MCF 10A (cell line): ENCODE measurements around the gene EIF2AK2. TPM values are rescaled to one million over a fixed set of nuclear protein-coding genes. Genes with fewer than 3 reads are reported as not detected.

ENCODE experiments used
- BruUV-seq: library from RNA; stranded (reverse); fragments of 400-500 nt; replicated peaks from 2 replicates; lab custom pipeline; 2021; lab: Mats Ljungman, UMichigan
- CTCF ChIA-PET: fragments of 300-600 bp; sonication (Branson Sonifier 250); formaldehyde crosslinking; extraction: SDS; loops from one replicate; lab custom pipeline; 2021; ENCODE audit warnings: antibody characterized with exemption, inconsistent platforms; lab: Yijun Ruan, JAX
- POLR2A ChIA-PET: fragments of 300-600, 350-650 bp; sonication (Branson Sonifier 250); formaldehyde crosslinking; extraction: SDS; loops from one replicate; lab custom pipeline; 2020; ENCODE audit warnings: antibody characterized with exemption, inconsistent platforms; lab: Yijun Ruan, JAX
- DNase-seq: peaks from one replicate; pipeline ENCODE4 v3.0.0-alpha.2; 2018; ENCODE audit not compliant: unreplicated experiment
- H3K27ac Mint-ChIP-seq: one replicate; pipeline ENCODE4 v1.8.0; 2022; ENCODE audit warnings: mild to moderate bottlenecking, low read depth, mixed read lengths; ENCODE audit not compliant: unreplicated experiment
- H3K27me3 Mint-ChIP-seq: one replicate; pipeline ENCODE4 v1.8.0; 2022; ENCODE audit warnings: mixed read lengths; ENCODE audit not compliant: insufficient read depth, unreplicated experiment
- H3K36me3 Mint-ChIP-seq: one replicate; pipeline ENCODE4 v1.8.0; 2022; ENCODE audit warnings: mild to moderate bottlenecking, moderate library complexity, mixed read lengths; ENCODE audit not compliant: insufficient read depth, unreplicated experiment
- H3K4me1 Mint-ChIP-seq: one replicate; pipeline ENCODE4 v1.8.0; 2022; ENCODE audit warnings: mixed read lengths; ENCODE audit not compliant: insufficient read depth, unreplicated experiment
- H3K4me3 Mint-ChIP-seq: one replicate; pipeline ENCODE4 v1.8.0; 2022; ENCODE audit warnings: mild to moderate bottlenecking, moderate library complexity, mixed read lengths; ENCODE audit not compliant: unreplicated experiment
- H3K9me3 Mint-ChIP-seq: one replicate; pipeline ENCODE4 v1.8.0; 2022; ENCODE audit warnings: mixed read lengths; ENCODE audit not compliant: unreplicated experiment
- intact Hi-C: fragments of 100-400 bp; cut with micrococcal nuclease; formaldehyde crosslinking; loops from 2 replicates; pipeline ENCODE4 v1.14.1; 2022
- total RNA-seq: library from RNA; stranded (reverse); gene quantifications from 2 replicates; pipeline ENCODE4 v1.2.3, GENCODE V29; 2022
- TF ChIP-seq, protein P1 (sequence below): fragments of 200-600 bp; IDR thresholded peaks from one replicate; pipeline ENCODE4 v1.8.0; 2022; ENCODE audit warnings: antibody characterized with exemption, mild to moderate bottlenecking; ENCODE audit not compliant: unreplicated experiment

Gene EIF2AK2
- total RNA-seq, 1 experiment from 2014 or later = 29.6 TPM

DNA sequence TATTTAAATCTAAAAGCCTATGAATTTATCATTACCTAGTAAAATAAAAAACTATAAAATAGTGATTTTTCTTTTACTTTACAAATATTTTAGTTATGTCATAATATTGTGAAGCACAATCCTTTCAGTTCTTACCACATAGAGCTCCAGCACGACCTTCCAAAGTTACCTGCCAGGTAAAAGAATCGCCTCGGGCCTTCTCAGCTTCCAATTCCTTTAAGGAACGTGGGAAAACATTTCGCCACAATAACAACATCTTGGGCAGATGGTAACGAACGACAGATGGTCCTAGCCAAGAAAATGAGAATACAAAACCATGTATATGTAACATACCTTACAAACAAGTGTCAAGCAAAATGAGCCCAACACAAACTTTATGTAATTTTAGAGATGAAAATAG lies 96.3 kb downstream of the EIF2AK2 start:
- no peak overlapping the region for H3K27ac Mint-ChIP-seq
- no TSS peak for BruUV-seq
- no peak overlapping the region for H3K4me3 Mint-ChIP-seq
- no peaks in the 10 kb centered on the region for H3K4me1 Mint-ChIP-seq
- no peaks in the 10 kb centered on the region for H3K9me3 Mint-ChIP-seq
- TF ChIP-seq, protein P1, sequence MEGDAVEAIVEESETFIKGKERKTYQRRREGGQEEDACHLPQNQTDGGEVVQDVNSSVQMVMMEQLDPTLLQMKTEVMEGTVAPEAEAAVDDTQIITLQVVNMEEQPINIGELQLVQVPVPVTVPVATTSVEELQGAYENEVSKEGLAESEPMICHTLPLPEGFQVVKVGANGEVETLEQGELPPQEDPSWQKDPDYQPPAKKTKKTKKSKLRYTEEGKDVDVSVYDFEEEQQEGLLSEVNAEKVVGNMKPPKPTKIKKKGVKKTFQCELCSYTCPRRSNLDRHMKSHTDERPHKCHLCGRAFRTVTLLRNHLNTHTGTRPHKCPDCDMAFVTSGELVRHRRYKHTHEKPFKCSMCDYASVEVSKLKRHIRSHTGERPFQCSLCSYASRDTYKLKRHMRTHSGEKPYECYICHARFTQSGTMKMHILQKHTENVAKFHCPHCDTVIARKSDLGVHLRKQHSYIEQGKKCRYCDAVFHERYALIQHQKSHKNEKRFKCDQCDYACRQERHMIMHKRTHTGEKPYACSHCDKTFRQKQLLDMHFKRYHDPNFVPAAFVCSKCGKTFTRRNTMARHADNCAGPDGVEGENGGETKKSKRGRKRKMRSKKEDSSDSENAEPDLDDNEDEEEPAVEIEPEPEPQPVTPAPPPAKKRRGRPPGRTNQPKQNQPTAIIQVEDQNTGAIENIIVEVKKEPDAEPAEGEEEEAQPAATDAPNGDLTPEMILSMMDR = no peak
- intact Hi-C loops = no loop called here
- POLR2A ChIA-PET = no interaction called here
- DNase-seq = no peak
- H3K36me3 Mint-ChIP-seq = peaks cover 87% of the 10 kb centered on the region
- CTCF ChIA-PET = no interaction called here
- H3K27me3 Mint-ChIP-seq = no peaks in the 10 kb centered on the region

DNA sequence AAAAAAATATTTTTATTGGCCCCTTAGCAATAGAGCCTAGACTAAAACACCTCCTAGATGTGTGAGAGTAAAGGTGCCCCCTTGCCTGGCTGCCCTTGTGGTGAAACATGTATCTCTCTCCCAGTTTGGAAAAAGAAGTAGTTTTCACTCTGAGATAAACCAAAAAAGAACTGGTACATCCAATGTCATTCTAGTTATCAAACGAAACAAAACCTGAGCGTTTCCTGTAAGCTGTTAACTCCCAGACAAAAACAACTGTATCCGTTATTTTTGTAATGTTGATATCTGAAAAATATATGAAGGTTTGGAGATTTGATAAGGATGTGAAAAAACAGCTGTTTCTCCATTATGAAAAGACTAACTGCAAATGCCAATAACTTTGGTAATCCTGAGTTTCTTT lies 96.9 kb downstream of the EIF2AK2 start:
- DNase-seq = no peak
- POLR2A ChIA-PET = no interaction called here
- TF ChIP-seq, protein P1 = no peak
- no peak overlapping the region for H3K4me3 Mint-ChIP-seq
- H3K27me3 Mint-ChIP-seq = no peaks in the 10 kb centered on the region
- no peaks in the 10 kb centered on the region for H3K9me3 Mint-ChIP-seq
- H3K36me3 Mint-ChIP-seq = peaks cover 87% of the 10 kb centered on the region
- H3K27ac Mint-ChIP-seq = no peak overlapping the region
- no TSS peak for BruUV-seq
- intact Hi-C loops = no loop called here
- CTCF ChIA-PET = interaction anchor here (0.5 kb wide), 1 partner anchor 61 kb away, joined by 3 read pairs; no protein-coding TSS in a partner anchor
- no peaks in the 10 kb centered on the region for H3K4me1 Mint-ChIP-seq

GRCh38 chr2:37052600-37053332 lies 104.0 kb downstream of the EIF2AK2 start:
- TF ChIP-seq, protein P1 = no peak
- no peak overlapping the region for H3K4me3 Mint-ChIP-seq
- peaks cover 81% of the 10 kb centered on the region for H3K36me3 Mint-ChIP-seq
- BruUV-seq = no TSS peak
- H3K27me3 Mint-ChIP-seq = no peaks in the 10 kb centered on the region
- H3K27ac Mint-ChIP-seq = no peak overlapping the region
- intact Hi-C loops = no loop called here
- H3K4me1 Mint-ChIP-seq = peaks cover 5% of the 10 kb centered on the region
- POLR2A ChIA-PET = interaction anchor here (0.5 to 1.7 kb wide), 4 partner anchors 9 to 100 kb away, joined by 3 to 4 read pairs (median 4); no protein-coding TSS in a partner anchor
- CTCF ChIA-PET = interaction anchor here (0.6 to 1.1 kb wide), 2 partner anchors 33 to 242 kb away, joined by 3 to 4 read pairs; no protein-coding TSS in a partner anchor
- no peaks in the 10 kb centered on the region for H3K9me3 Mint-ChIP-seq
- peak; percentile 21 for DNase-seq

Other genes starting within 250 kb of the EIF2AK2 start
- 24.9 and 25.3 TPM in 2 replicates for gene STRN, start 190.4 kb downstream of the EIF2AK2 start, total RNA-seq
- 14.5 and 14.8 TPM in 2 replicates for gene HEATR5B, start 72.6 kb downstream of the EIF2AK2 start, total RNA-seq
- gene GPATCH11, start 72.5 kb downstream of the EIF2AK2 start, total RNA-seq = 5.5 and 5.9 TPM in 2 replicates
- gene SULT6B1, start 31.7 kb upstream of the EIF2AK2 start, total RNA-seq = not detected in 2 replicates
- gene CEBPZOS, start 39.5 kb upstream of the EIF2AK2 start, total RNA-seq = 38.5 and 64.5 TPM in 2 replicates
- gene CEBPZ, start 74.6 kb upstream of the EIF2AK2 start, total RNA-seq = 46.6 and 61.7 TPM in 2 replicates
- gene NDUFAF7, start 74.7 kb upstream of the EIF2AK2 start, total RNA-seq = 16.1 and 18.3 TPM in 2 replicates
- gene PRKD3, start 167.9 kb upstream of the EIF2AK2 start, total RNA-seq = 22.0 and 23.9 TPM in 2 replicates
- not detected in 2 replicates for gene QPCT, start 187.7 kb upstream of the EIF2AK2 start, total RNA-seq